Fibroblast of villous mesenchyme (primary cell): Measurements from ENCODE around the gene ULBP3. TPM values are rescaled to one million over a fixed set of nuclear protein-coding genes. Genes with fewer than 3 reads are reported as not detected.

Experiments
- DNase-seq: peaks from one replicate; pipeline ENCODE4 v3.0.0-alpha.2; 2010; ENCODE audit warnings: low read depth
- H3K4me3 ChIP-seq: 2 replicates; pipeline ENCODE4 v1.5.1; 2011; ENCODE audit warnings: low read depth, mild to moderate bottlenecking, low read length
- CTCF ChIP-seq: IDR thresholded peaks from 2 replicates; pipeline ENCODE4 v1.5.1; 2012; ENCODE audit warnings: low read depth, mild to moderate bottlenecking, low read length; ENCODE audit not compliant: insufficient read depth
- total RNA-seq: library from RNA; depleted of rRNA; stranded (reverse); fragments of >200 nt; gene quantifications from 2 replicates; pipeline ENCODE4 v1.2.3, GENCODE V29; 2012

Gene ULBP3
- 14.2 and 17.3 TPM in 2 replicates for total RNA-seq

GRCh38 chr6:150068720-150069648 lies at the start of gene ULBP3:
Gene ULBP3 (minus strand): TSS chr6:150069121. CDS start chr6:150069066, 55 bp downstream.
- peak; percentile 57 for TF ChIP-seq CTCF
- H3K4me3 ChIP-seq, result peak within 1 kb of the TSS; percentile 72
- peak; percentile 90 for DNase-seq

GRCh38 chr6:150118627-150119026 lies 49.7 kb upstream of the ULBP3 start:
- H3K4me3 ChIP-seq, result no peak overlapping the region
- no peak for TF ChIP-seq CTCF
- no peak for DNase-seq

DNA sequence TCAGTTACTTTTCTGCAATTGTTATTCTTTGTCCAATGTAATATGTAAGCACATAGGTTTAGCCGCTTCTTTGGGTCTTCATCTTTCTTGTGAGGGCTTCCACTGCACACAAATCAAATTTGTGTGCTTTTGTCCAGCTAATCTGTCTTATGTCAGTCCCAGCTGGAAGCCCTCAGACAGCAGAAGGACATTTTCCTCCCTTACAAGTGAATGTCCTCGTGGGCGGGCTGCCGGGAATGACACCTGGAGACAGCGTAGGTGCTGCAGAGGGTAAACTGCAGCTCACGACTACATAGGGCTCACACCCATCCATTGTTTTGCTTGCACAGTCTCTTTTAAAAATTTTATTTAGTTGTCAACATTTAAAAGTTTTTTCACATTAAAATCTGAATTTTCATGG lies 49.3 kb upstream of the ULBP3 start:
- no peak overlapping the region for H3K4me3 ChIP-seq
- no peak for DNase-seq
- no peak for TF ChIP-seq CTCF

- no peak for DNase-seq
- no peak for TF ChIP-seq CTCF
- H3K4me3 ChIP-seq, result no peak overlapping the region
Measured at GRCh38 chr6:150116200-150116800, 47.4 kb upstream of the ULBP3 start.

DNA sequence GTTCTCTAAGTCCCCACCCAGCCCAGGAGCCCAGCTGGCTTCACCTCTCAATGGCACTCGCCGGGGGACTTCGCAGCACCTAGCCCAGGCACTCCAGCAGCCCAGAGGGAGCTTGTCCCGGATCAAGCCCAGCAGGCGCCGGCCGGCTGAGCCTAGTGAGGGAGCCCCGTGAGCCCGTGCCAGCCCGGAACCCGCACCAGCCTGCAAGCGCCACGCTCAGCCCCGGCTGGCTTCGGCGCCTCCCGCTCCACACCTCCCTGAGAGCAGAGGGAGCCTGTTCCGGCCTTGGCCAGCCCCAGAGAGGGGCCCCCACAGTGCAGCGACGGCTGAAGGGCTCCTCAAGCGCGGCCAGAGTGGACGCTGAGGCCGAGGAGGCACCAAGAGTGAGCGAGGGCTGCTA lies 46.8 kb upstream of the ULBP3 start:
- no peak overlapping the region for H3K4me3 ChIP-seq
- no peak for DNase-seq
- TF ChIP-seq CTCF, result no peak

GRCh38 chr6:150112233-150112632 lies 43.3 kb upstream of the ULBP3 start:
- no peak overlapping the region for H3K4me3 ChIP-seq
- DNase-seq, result no peak
- no peak for TF ChIP-seq CTCF
